ENCODE results near the gene C11orf87. TPM values are rescaled to one million over a fixed set of nuclear protein-coding genes. Genes with fewer than 3 reads are reported as not detected.

C11orf87 gene
- total and polyA plus RNA-seq, 10 of the 15 experiments (the other 5 are each of a cell fraction or from before 2014, with no cell fraction given) = not detected

- CTCF ChIA-PET = interaction anchor here (0.6 to 1.2 kb wide), 2 partner anchors 62 to 471 kb away, joined by 3 read pairs; no protein-coding TSS in a partner anchor
- in situ Hi-C loops (cut with MboI) = no loop called here
- FAIRE-seq = no peak
Observed at GRCh38 chr11:109454857-109455256, 32.9 kb downstream of the C11orf87 start.

More at GRCh38 chr11:109454857-109455256, 32.9 kb downstream of the C11orf87 start:
- H3K27me3 ChIP-seq (replicated peaks in 1 of 2; ENCODE audit: control insufficient read depth in 2 of 2, insufficient read depth in 2 of 2, low read length in 1 of 2) = no peaks in the 10 kb centered on the region
- no peak overlapping the region for H3K4me2 ChIP-seq (ENCODE audit: control insufficient read depth, insufficient read depth)
- RAD21 ChIA-PET (ENCODE audit: unreplicated experiment) = no interaction called here
- ATAC-seq (no peak), DNase-seq (ENCODE audit: low read depth, low spot score) (no peak)
- no peak overlapping the region for H3K9ac ChIP-seq (ENCODE audit: control insufficient read depth, insufficient read depth, low read length)
- no peaks in the 10 kb centered on the region for H3K4me1 ChIP-seq (ENCODE audit: control insufficient read depth, insufficient read depth, low read length)
- POLR2A ChIA-PET = no interaction called here
- no TSS peak for BruUV-seq (replicated peaks)
- H3K9me3 ChIP-seq (replicated peaks; ENCODE audit: control insufficient read depth, insufficient read depth, low read length) = no peaks in the 10 kb centered on the region
- 0% methylated on average over 2 of the region's 2 CpGs for WGBS (ENCODE audit: insufficient coverage, insufficient replicate concordance, low lambda C conversion rate, missing lambda C conversion rate)
- no peak overlapping the region for H2AFZ ChIP-seq (ENCODE audit: control insufficient read depth, low read depth, low read length)
- SMC1A ChIA-PET (ENCODE audit: uncharacterized antibody, unreplicated experiment) = interaction anchor here (0.6 kb wide), 1 partner anchor 1844 kb away, joined by 3 read pairs; no protein-coding TSS in a partner anchor
- no peaks in the 10 kb centered on the region for H3K79me2 ChIP-seq (ENCODE audit: control insufficient read depth, insufficient read depth, low read length)
- no peaks in the 10 kb centered on the region for H3K36me3 ChIP-seq (ENCODE audit: control insufficient read depth in 2 of 2, insufficient read depth in 2 of 2, low read length in 1 of 2)
- no peak overlapping the region for H3K4me3 ChIP-seq
- no peak overlapping the region for H3K27ac ChIP-seq (ENCODE audit: control insufficient read depth, insufficient read depth)
- TF ChIP-seq MEF2A (IDR thresholded peaks at IDR 0.05; ENCODE audit: insufficient read depth, low read depth, low read length) = no peak
- TF ChIP-seq YBX1 (IDR thresholded peaks at IDR 0.05) = no peak
- no peak for TF ChIP-seq MYC (IDR thresholded peaks at IDR 0.05; ENCODE audit: insufficient read depth, insufficient read length, insufficient replicate concordance, low read length, severe bottlenecking)
- no peak for TF ChIP-seq NR2C2 (IDR thresholded peaks at IDR 0.05; ENCODE audit: borderline replicate concordance, control insufficient read depth, insufficient read length, low read depth)
- TF ChIP-seq IKZF2 (IDR thresholded peaks at IDR 0.05) = no peak
- TF ChIP-seq IKZF1 (conservative IDR thresholded peaks at IDR 0.05) = no peak
- TF ChIP-seq POLR2A (IDR thresholded peaks at IDR 0.05; ENCODE audit: low read depth, low read length) = no peak
- no peak for TF ChIP-seq STAT3 (IDR thresholded peaks at IDR 0.05; ENCODE audit: low read depth, low read length)
- TF ChIP-seq CBFB (IDR thresholded peaks at IDR 0.05; ENCODE audit: low read depth) = no peak
- TF ChIP-seq ZBTB11 (CRISPR knock-in tag; IDR thresholded peaks at IDR 0.05) = no peak
- TF ChIP-seq TCF7 (IDR thresholded peaks at IDR 0.05; ENCODE audit: borderline replicate concordance) = no peak
- TF ChIP-seq RB1 (IDR thresholded peaks at IDR 0.05; ENCODE audit: borderline replicate concordance) = no peak
- TF ChIP-seq BCL11A (IDR thresholded peaks at IDR 0.05; ENCODE audit: low read depth, low read length) = no peak
- no peak for TF ChIP-seq NR2F1 (conservative IDR thresholded peaks at IDR 0.05)
- intact Hi-C loops (cut with micrococcal nuclease; ENCODE audit: unreplicated experiment) = no loop called here
- H4K20me1 ChIP-seq (ENCODE audit: control insufficient read depth, insufficient read depth) = no peaks in the 10 kb centered on the region
